Glomerular visceral epithelial cell (primary cell): ENCODE data around the gene CTRB2.
"Not testable (repeated sequence)": the region's sequence is repeated elsewhere in the genome, so short reads cannot be mapped to it uniquely, and the experiment has no call there.

Experiments used
- DNase-seq: peaks from one replicate; pipeline ENCODE4 v3.0.0-alpha.2; 2016; ENCODE audit errors: extremely low spot score

Gene CTRB2

DNA sequence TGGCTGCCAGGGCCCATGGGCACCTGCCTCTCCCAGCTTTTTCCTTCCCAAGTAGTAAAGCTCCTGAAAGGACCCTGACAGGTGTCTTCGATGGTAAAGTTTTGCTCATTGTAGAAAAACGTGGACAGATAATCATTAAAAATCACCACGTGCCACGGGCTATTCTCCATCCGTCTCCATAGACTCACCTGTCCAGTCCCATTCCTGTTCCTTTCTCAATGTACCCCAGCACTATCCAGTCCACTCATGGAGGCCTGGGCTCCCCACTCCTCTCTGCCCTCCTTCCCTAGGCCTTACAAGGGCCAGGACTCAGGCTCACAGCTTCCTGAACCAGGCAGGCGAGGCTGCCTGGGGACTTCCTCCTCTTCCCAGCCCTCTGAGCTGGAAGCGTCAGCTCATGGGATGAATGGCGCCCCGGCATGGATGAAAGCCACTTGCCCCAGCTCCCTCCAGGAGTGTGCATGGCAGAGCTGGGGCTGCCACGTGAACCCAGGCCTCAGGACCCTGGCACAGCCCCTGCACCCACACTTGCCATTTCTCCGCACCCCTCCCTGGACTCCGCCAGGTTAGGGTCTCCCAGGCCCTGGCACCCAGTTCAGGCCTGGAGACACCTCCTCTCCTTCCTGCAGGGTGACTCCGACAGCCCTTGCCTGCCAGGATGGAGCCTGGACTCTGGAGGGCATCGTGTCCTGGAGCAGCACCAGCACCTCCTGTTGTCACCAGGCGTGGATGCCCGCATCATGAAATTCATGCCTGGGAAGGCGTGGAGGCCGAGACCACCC lies 20.6 kb upstream of the CTRB2 start:
- no peak for DNase-seq

- DNase-seq, result no peak
These were observed 19.8 kb upstream of the CTRB2 start for GRCh38 chr16:75226550-75227360.

GRCh38 chr16:75225678-75226515 lies 18.9 kb upstream of the CTRB2 start:
- no peak for DNase-seq

GRCh38 chr16:75225092-75225491 lies 18.1 kb upstream of the CTRB2 start:
- peak; percentile 43 for DNase-seq

GRCh38 chr16:75224306-75225082 lies 17.5 kb upstream of the CTRB2 start:
- no peak for DNase-seq

DNA sequence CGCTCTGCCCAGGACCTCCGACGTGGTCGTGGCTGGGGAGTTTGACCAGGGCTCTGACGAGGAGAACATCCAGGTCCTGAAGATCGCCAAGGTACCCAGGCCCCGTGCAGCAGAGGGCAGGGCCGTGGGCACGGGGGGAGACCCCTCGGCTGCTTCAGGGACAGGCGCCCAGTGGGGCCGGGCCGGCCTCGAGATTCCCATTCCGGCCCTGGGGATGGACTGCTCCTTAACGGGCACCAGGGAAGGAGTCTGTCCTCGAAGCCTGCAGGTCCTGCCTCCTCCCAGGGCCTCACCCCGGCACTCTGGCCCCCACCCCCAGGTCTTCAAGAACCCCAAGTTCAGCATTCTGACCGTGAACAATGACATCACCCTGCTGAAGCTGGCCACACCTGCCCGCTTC lies 16.2 kb upstream of the CTRB2 start:
- not testable (repeated sequence) for DNase-seq

DNA sequence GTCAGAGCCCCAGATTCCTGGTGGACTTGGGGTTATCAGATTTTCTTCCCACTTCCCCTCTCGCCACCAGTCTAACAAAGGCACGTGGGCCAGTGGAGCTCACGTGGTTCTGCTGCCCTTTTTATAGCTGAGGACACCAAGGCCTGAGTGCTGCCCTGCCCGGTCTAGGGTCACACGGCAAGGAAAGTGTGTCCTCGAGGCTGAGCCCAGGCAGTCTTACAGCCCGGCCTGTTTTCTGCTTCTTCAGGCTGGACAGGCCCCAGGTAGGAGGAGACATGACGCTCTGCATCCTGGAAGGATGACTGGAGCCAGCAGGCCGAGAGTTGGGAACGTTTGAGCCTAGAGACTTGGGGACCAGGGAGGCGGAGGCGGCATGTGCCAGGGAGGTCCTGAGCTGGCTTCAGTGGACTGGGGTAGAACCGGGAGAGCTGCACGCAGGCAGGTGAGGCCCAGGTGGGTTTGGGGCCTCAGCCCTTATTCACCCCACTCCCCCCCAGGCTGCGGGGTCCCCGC lies 15.4 kb upstream of the CTRB2 start:
- no peak for DNase-seq

- no peak for DNase-seq
These were observed 12.9 kb upstream of the CTRB2 start for GRCh38 chr16:75219838-75220237.

GRCh38 chr16:75219088-75219487 lies 12.1 kb upstream of the CTRB2 start:
- DNase-seq, result no peak

GRCh38 chr16:75218256-75219076 lies 11.5 kb upstream of the CTRB2 start, which contains the start of gene CTRB1:
Gene CTRB1 (plus strand): TSS chr16:75218988. CDS start chr16:75219008, 20 bp downstream.
- DNase-seq, result no peak

GRCh38 chr16:75217389-75217851 lies 10.5 kb upstream of the CTRB2 start:
- no peak for DNase-seq

GRCh38 chr16:75216576-75216975 lies 9.6 kb upstream of the CTRB2 start:
- DNase-seq, result no peak

- DNase-seq, result no peak
These were observed 9.2 kb upstream of the CTRB2 start for GRCh38 chr16:75216127-75216526.

- not testable (repeated sequence) for DNase-seq
These were observed 4.3 kb upstream of the CTRB2 start for GRCh38 chr16:75211286-75211685.

- no peak for DNase-seq
These were observed 3.0 kb upstream of the CTRB2 start for GRCh38 chr16:75209944-75210343.

DNA sequence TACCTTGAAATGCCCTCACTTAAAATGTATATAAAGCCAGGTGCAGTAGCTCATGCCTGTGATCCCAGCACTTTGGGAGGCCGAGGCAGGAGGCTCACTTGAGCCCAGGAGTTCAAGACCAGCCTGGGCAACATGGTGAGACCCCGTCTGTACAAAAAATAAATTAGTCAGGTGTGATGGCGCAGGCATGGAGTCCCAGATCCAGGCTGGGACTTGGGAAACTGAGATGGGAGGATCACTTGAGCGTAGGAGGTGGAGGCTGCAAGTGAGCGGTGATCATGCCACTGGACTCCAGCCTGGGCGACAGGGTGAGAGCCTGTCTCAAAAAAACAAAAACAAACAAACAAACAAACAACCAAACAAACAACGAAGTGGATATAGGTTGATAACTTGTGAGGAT lies 2.6 kb upstream of the CTRB2 start:
- DNase-seq, result not testable (repeated sequence)

GRCh38 chr16:75208861-75209505 lies 2.0 kb upstream of the CTRB2 start:
- no peak for DNase-seq

- DNase-seq, result no peak
These were observed 1.4 kb upstream of the CTRB2 start for GRCh38 chr16:75208242-75208825.

GRCh38 chr16:75207831-75208230 lies 870 bp upstream of the CTRB2 start:
- no peak for DNase-seq
